IMR-90 (cell line): ENCODE measurements around the gene ST7. TPM values are rescaled to one million over a fixed set of nuclear protein-coding genes. Genes with fewer than 3 reads are reported as not detected.
"Not testable (repeated sequence)": the region's sequence is repeated elsewhere in the genome, so short reads cannot be mapped to it uniquely, and the experiment has no call there.

Experiments used
- ATAC-seq: fragments of 200-7000 bp; cut with Tn5 transposase; 2 replicates; pipeline ENCODE4 v1.9.1; 2020; ENCODE audit warnings: low read depth, mild to moderate bottlenecking, moderate library complexity
- BruUV-seq: library from RNA; stranded (reverse); fragments of 400-500 nt; replicated peaks from 2 replicates; lab custom pipeline; 2021; lab: Mats Ljungman, UMichigan
- CTCF ChIA-PET: fragments of 300-600 bp; formaldehyde crosslinking; extraction: SDS; loops from one replicate; lab custom pipeline; 2021; ENCODE audit warnings: antibody characterized with exemption; lab: Yijun Ruan, JAX
- POLR2A ChIA-PET: fragments of 300-600 bp; sonication (Branson Sonifier 250); formaldehyde crosslinking; loops from one replicate; lab custom pipeline; 2022; ENCODE audit warnings: antibody characterized with exemption; ENCODE audit not compliant: unreplicated experiment; lab: Charles Lee
- DNase-seq: peaks from one replicate; pipeline ENCODE4 v3.0.0; 2013
- H2AFZ ChIP-seq: replicated peaks from 2 replicates; pipeline ENCODE3; 2013; ENCODE audit warnings: low read length, mild to moderate bottlenecking; ENCODE audit not compliant: poor library complexity
- H2AK5ac ChIP-seq: 2 replicates; pipeline ENCODE4 v1.6.1; 2013; ENCODE audit warnings: low read depth, low read length, inconsistent platforms
- H2AK9ac ChIP-seq: replicated peaks from 2 replicates; pipeline ENCODE3; 2013; ENCODE audit warnings: mild to moderate bottlenecking, low read depth, low read length, moderate library complexity; ENCODE audit not compliant: poor library complexity
- H2BK120ac ChIP-seq: 2 replicates; pipeline ENCODE4 v1.6.1; 2013; ENCODE audit warnings: low read depth, low read length, inconsistent platforms
- H2BK15ac ChIP-seq: 3 replicates; pipeline ENCODE4 v1.6.1; 2013; ENCODE audit warnings: low read depth, low read length, inconsistent platforms
- H2BK20ac ChIP-seq: 2 replicates; pipeline ENCODE4 v1.6.1; 2013; ENCODE audit warnings: low read depth, mild to moderate bottlenecking, inconsistent platforms, low read length, moderate library complexity
- H2BK5ac ChIP-seq: 2 replicates; pipeline ENCODE4 v1.6.1; 2013; ENCODE audit warnings: mild to moderate bottlenecking, low read depth, low read length, inconsistent platforms; ENCODE audit not compliant: poor library complexity, severe bottlenecking
- H3K14ac ChIP-seq: replicated peaks from 2 replicates; pipeline ENCODE4 v1.6.1; 2013; ENCODE audit warnings: low read depth, low read length, inconsistent platforms
- H3K18ac ChIP-seq: 2 replicates; pipeline ENCODE4 v1.6.1; 2013; ENCODE audit warnings: low read depth, low read length, control low read depth
- H3K23ac ChIP-seq: 2 replicates; pipeline ENCODE4 v1.6.1; 2013; ENCODE audit warnings: low read depth, low read length, inconsistent platforms
- H3K27ac ChIP-seq: 2 replicates; pipeline ENCODE4 v1.5.1; 2013; ENCODE audit warnings: mild to moderate bottlenecking, control low read depth, low read length; ENCODE audit not compliant: insufficient read depth
- H3K27me3 ChIP-seq: 2 replicates; pipeline ENCODE4 v1.6.1; 2013; ENCODE audit warnings: low read length; ENCODE audit not compliant: control insufficient read depth, insufficient read depth
- H3K36me3 ChIP-seq: 2 replicates; pipeline ENCODE4 v1.6.1; 2013; ENCODE audit warnings: low read length, mixed read lengths; ENCODE audit not compliant: control insufficient read depth, insufficient read depth
- H3K4ac ChIP-seq: 2 replicates; pipeline ENCODE4 v1.6.1; 2013; ENCODE audit warnings: low read depth, low read length, inconsistent platforms
- H3K4me1 ChIP-seq: 2 replicates; pipeline ENCODE4 v1.6.1; 2013; ENCODE audit warnings: low read length, mixed read lengths; ENCODE audit not compliant: control insufficient read depth, insufficient read depth
- H3K4me2 ChIP-seq: 2 replicates; pipeline ENCODE4 v1.6.1; 2013; ENCODE audit warnings: low read depth, mild to moderate bottlenecking, control low read depth, low read length, moderate library complexity
- H3K4me3 ChIP-seq: 2 replicates; pipeline ENCODE4 v1.5.1; 2013; ENCODE audit warnings: low read depth, mild to moderate bottlenecking, control low read depth, low read length, moderate library complexity; ENCODE audit not compliant: insufficient read depth
- H3K56ac ChIP-seq: 2 replicates; pipeline ENCODE4 v1.6.1; 2013; ENCODE audit warnings: low read length, inconsistent platforms; ENCODE audit not compliant: insufficient read depth; ENCODE audit errors: extremely low read depth
- H3K79me1 ChIP-seq, 2 experiments: 2 replicates each; pipeline ENCODE4 v1.6.1; 2013; ENCODE audit warnings: low read length in 2 of 2, inconsistent platforms in 1 of 2, low read depth in 1 of 2
- H3K9ac ChIP-seq: 2 replicates; pipeline ENCODE4 v1.6.1; 2013; ENCODE audit warnings: low read depth, low read length, control low read depth
- H3K9me1 ChIP-seq: 2 replicates; pipeline ENCODE4 v1.6.1; 2013; ENCODE audit warnings: low read length, inconsistent platforms; ENCODE audit not compliant: insufficient read depth
- H3K9me3 ChIP-seq: 2 replicates; pipeline ENCODE4 v1.6.1; 2013; ENCODE audit warnings: low read length; ENCODE audit not compliant: control insufficient read depth, insufficient read depth
- H4K20me1 ChIP-seq: 2 replicates; pipeline ENCODE4 v1.6.1; 2013; ENCODE audit warnings: low read length, inconsistent platforms; ENCODE audit not compliant: insufficient read depth
- H4K5ac ChIP-seq: 2 replicates; pipeline ENCODE4 v1.6.1; 2013; ENCODE audit warnings: mild to moderate bottlenecking, low read depth, low read length, control low read depth
- H4K8ac ChIP-seq, 2 experiments: 2 replicates each; pipeline ENCODE4 v1.6.1; 2013; ENCODE audit warnings: low read depth in 2 of 2, low read length in 2 of 2, control low read depth in 1 of 2, inconsistent platforms in 1 of 2
- H4K91ac ChIP-seq: 2 replicates; pipeline ENCODE4 v1.6.1; 2013; ENCODE audit warnings: low read depth, low read length, inconsistent platforms; ENCODE audit not compliant: insufficient read depth
- BHLHE40 ChIP-seq: fragments of 150-350 bp; IDR thresholded peaks from 2 replicates; pipeline ENCODE4 v1.6.1; 2016; ENCODE audit warnings: mild to moderate bottlenecking, low read depth, low read length
- CEBPB ChIP-seq: IDR thresholded peaks from 2 replicates; pipeline ENCODE4 v1.6.1; 2012; ENCODE audit warnings: low read depth, low read length, improper control_type of control experiment
- MXI1 ChIP-seq: IDR thresholded peaks from 2 replicates; pipeline ENCODE4 v1.6.1; 2012; ENCODE audit warnings: low read depth, mild to moderate bottlenecking, low read length, moderate library complexity, borderline replicate concordance
- NFE2L2 ChIP-seq: fragments of 150-350 bp; IDR thresholded peaks from 2 replicates; pipeline ENCODE4 v1.6.1; 2016; ENCODE audit warnings: low read depth, mild to moderate bottlenecking, low read length
- RAD21 ChIP-seq: IDR thresholded peaks from 2 replicates; pipeline ENCODE4 v1.6.1; 2012; ENCODE audit warnings: low read length, improper control_type of control experiment
- WGBS, 2 experiments: methylation state at CpG; one replicate each; pipeline versions ENCODE4 v1.1.5 to v1.1.7; 2013; ENCODE audit warnings: missing lambda C conversion rate in 2 of 2; ENCODE audit not compliant: insufficient read length in 1 of 2; ENCODE audit errors: extremely low coverage in 2 of 2; 5-methylcytosine and 5-hydroxymethylcytosine counted together
- dilution Hi-C: fragments of 300-500 bp; cut with HindIII; formaldehyde crosslinking; loops from one replicate; pipeline ENCODE4 v1.14.3; 2018; ENCODE audit warnings: low sequenced_read_pairs; ENCODE audit not compliant: unreplicated experiment
- in situ Hi-C: fragments of 300-500 bp; cut with MboI; formaldehyde crosslinking; loops from 3 replicates; pipeline ENCODE4 v1.14.3; 2019; ENCODE audit warnings: low sequenced_read_pairs, inconsistent platforms, mixed read lengths
- intact Hi-C: fragments of 100-400 bp; cut with micrococcal nuclease; formaldehyde crosslinking; loops from 2 replicates; pipeline ENCODE4 v1.10.0; 2022
- polyA plus RNA-seq, 3 experiments: library from polyadenylated mRNA; depleted of rRNA; stranded (reverse); fragments of >200 nt; gene quantifications; 2 replicates each; pipeline ENCODE4 v1.2.3, GENCODE V29; 2012; ENCODE audit warnings: low replicate concordance in 1 of 3
- total RNA-seq: library from RNA; depleted of rRNA; stranded (reverse); fragments of >200 nt; gene quantifications from 2 replicates; pipeline ENCODE4 v1.2.3, GENCODE V29; 2012
- TF ChIP-seq, protein P1 (sequence below): fragments of 150-350 bp; IDR thresholded peaks from 2 replicates; pipeline ENCODE4 v1.6.1; 2017; ENCODE audit warnings: mild to moderate bottlenecking, antibody characterized with exemption, low read length, low read depth

ST7 gene
- total and polyA plus RNA-seq, 2 of the 4 experiments (the other 2 are of a cell fraction) = 18.6 to 26.0 TPM

GRCh38 chr7:116971869-116972268 is 18.6 kb downstream of the ST7 start:
- Histone ChIP-seq H3K9ac (no peak overlapping the region), H3K23ac (no peak overlapping the region), H4K20me1 (peaks cover 9% of the 10 kb centered on the region; the same call in 1 of the 2 replicates), H3K27me3 (no peaks in the 10 kb centered on the region), H3K9me1 (peaks cover 8% of the 10 kb centered on the region; the same call in 1 of the 2 replicates), H3K9me3 (no peaks in the 10 kb centered on the region), H3K4me3 (no peak overlapping the region), H3K36me3 (no peaks in the 10 kb centered on the region), H3K79me1 (peaks cover 25 to 54% of the 10 kb centered on the region in 2 experiments), H3K4me2 (no peak overlapping the region), H2AK5ac (no peak overlapping the region), H2AFZ (no peak overlapping the region), H3K27ac (no peak overlapping the region), H4K91ac (no peak overlapping the region), H3K18ac (no peak overlapping the region), H2BK5ac (no peak overlapping the region), H3K56ac (no peak overlapping the region), H2BK15ac (no peak overlapping the region), H2BK120ac (no peak overlapping the region), H2AK9ac (no peak overlapping the region), H3K4ac (no peak overlapping the region), H4K8ac (no peak overlapping the region), H3K4me1 (peaks cover 2% of the 10 kb centered on the region; the same call in 1 of the 2 replicates), H3K14ac (no peak overlapping the region; the same call in 1 of the 2 replicates), H4K5ac (no peak overlapping the region), H2BK20ac (no peak overlapping the region)
- 58% methylated on average over 2 of the region's 4 CpGs; no CpG with 5 or more reads in 1 of the 2 experiments for WGBS, 2 experiments
- dilution Hi-C loops (no loop called here), intact Hi-C loops (no loop called here), in situ Hi-C loops (no loop called here)
- ChIA-PET CTCF (interaction anchor here (0.7 to 1.2 kb wide), 4 partner anchors 17 to 307 kb away, joined by 3 to 8 read pairs (median 3); no protein-coding TSS in a partner anchor), POLR2A (no interaction called here)
- BruUV-seq = no TSS peak
- TF ChIP-seq BHLHE40 (no peak), CEBPB (no peak), NFE2L2 (no peak), RAD21 (no peak), MXI1 (no peak)
- TF ChIP-seq, protein P1, sequence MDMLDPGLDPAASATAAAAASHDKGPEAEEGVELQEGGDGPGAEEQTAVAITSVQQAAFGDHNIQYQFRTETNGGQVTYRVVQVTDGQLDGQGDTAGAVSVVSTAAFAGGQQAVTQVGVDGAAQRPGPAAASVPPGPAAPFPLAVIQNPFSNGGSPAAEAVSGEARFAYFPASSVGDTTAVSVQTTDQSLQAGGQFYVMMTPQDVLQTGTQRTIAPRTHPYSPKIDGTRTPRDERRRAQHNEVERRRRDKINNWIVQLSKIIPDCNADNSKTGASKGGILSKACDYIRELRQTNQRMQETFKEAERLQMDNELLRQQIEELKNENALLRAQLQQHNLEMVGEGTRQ = no peak
- ATAC-seq (no peak), DNase-seq (no peak)

DNA sequence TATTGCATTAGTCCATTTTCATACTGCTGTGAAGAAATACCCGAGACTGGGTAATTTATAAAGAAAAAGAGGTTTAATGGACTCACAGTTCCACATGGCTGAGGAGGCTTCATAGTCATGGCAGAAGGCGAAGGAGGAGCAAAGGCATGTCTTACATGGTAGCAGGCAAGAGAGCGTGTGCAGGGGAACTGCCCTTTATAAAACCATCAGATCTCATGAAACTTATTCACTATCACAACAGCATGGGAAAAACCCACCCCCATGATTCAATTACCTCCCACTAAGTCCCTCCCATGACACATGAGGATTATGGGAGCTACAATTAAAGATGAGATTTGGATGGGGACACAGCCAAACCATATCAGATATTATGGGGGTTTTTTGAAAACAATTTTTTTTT is 21.7 kb downstream of the ST7 start:
- H3K9me1 ChIP-seq, H3K56ac ChIP-seq, ATAC-seq, H4K20me1 ChIP-seq, H3K4me2 ChIP-seq, in situ Hi-C loops, H2AK5ac ChIP-seq, H2AK9ac ChIP-seq, H2BK15ac ChIP-seq, H3K9ac ChIP-seq, H3K9me3 ChIP-seq, H3K18ac ChIP-seq, H4K8ac ChIP-seq, H2BK120ac ChIP-seq, dilution Hi-C loops, H3K27ac ChIP-seq, H2BK5ac ChIP-seq, H2AFZ ChIP-seq, DNase-seq, H4K91ac ChIP-seq, H3K4me3 ChIP-seq, BruUV-seq, H4K5ac ChIP-seq, intact Hi-C loops, POLR2A ChIA-PET, H3K4ac ChIP-seq, H3K36me3 ChIP-seq, H3K23ac ChIP-seq, H2BK20ac ChIP-seq, H3K14ac ChIP-seq, H3K27me3 ChIP-seq: not testable (repeated sequence)
- CTCF ChIA-PET = interaction anchor here (0.6 to 0.9 kb wide), 2 partner anchors 21 to 147 kb away, joined by 3 to 5 read pairs; partner anchors contain the start of gene ST7
- WGBS, 2 experiments = no CpG with 5 or more reads among the region's 3 CpGs
- H3K79me1 ChIP-seq = peaks cover 30 to 42% of the 10 kb centered on the region in 2 experiments
- H3K4me1 ChIP-seq = peaks cover 11% of the 10 kb centered on the region; the same call in 1 of the 2 replicates
